T-cell (primary cell): Measurements from ENCODE around the gene TUB. TPM values are rescaled to one million over a fixed set of nuclear protein-coding genes. Genes with fewer than 3 reads are reported as not detected.

Experiments
- ATAC-seq, 4 experiments: fragments of 200-7000 bp in 3 of 4; fragments of 150-1000 bp in 1 of 4; cut with Tn5 transposase; replicated peaks in 1 of 4; 1 replicate in 3 of 4; 2 replicates in 1 of 4; pipeline ENCODE4 v1.10.0; 2021; ENCODE audit warnings: moderate library complexity in 3 of 4, mild to moderate bottlenecking in 2 of 4, moderate number of reproducible peaks in 1 of 4
- CTCF ChIA-PET, 2 donors: fragments of 300-600 bp; sonication (Branson Sonifier 250); formaldehyde crosslinking; loops; one replicate each; lab custom pipeline; 2022; ENCODE audit warnings: antibody characterized with exemption in 2 of 2; lab: Charles Lee
- POLR2A ChIA-PET, 2 donors: fragments of 300-600 bp; sonication (Branson Sonifier 250); formaldehyde crosslinking; loops; one replicate each; lab custom pipeline; 2022; ENCODE audit warnings: antibody characterized with exemption in 2 of 2; lab: Charles Lee
- DNase-seq, 35 experiments: peaks; one replicate each; pipeline versions ENCODE4 v3.0.0 to v3.0.0-alpha.2; 2013 to 2023
- H3K27ac ChIP-seq: one replicate; pipeline ENCODE4 v1.5.1; 2013; ENCODE audit warnings: low read length
- H3K27me3 ChIP-seq, 2 experiments: replicated peaks in 1 of 2; 1 replicate in 1 of 2; 2 replicates in 1 of 2; pipeline versions ENCODE4 v1.6.1 to v1.7.0; 2013; ENCODE audit warnings: low read length in 1 of 2, mixed read lengths in 1 of 2; ENCODE audit not compliant: control insufficient read depth in 2 of 2, insufficient read depth in 2 of 2; ENCODE audit errors: extremely low read depth in 1 of 2
- H3K36me3 ChIP-seq, 2 donors: 1 replicate in 1 of 2; 2 replicates in 1 of 2; pipeline versions ENCODE4 v1.6.1 to v1.7.0; 2013; ENCODE audit warnings: low read length in 1 of 2; ENCODE audit not compliant: control insufficient read depth in 2 of 2, insufficient read depth in 1 of 2; ENCODE audit errors: extremely low read depth in 1 of 2
- H3K4me1 ChIP-seq, 2 experiments: 1 replicate in 1 of 2; 2 replicates in 1 of 2; pipeline versions ENCODE4 v1.6.1 to v1.7.0; 2013; ENCODE audit warnings: low read length in 2 of 2, mixed read lengths in 1 of 2; ENCODE audit not compliant: insufficient read depth in 2 of 2, control insufficient read depth in 1 of 2; ENCODE audit errors: extremely low read depth in 1 of 2
- H3K4me3 ChIP-seq, 2 donors: 1 replicate in 1 of 2; 2 replicates in 1 of 2; pipeline versions ENCODE4 v1.5.1 to v1.7.0; 2013; ENCODE audit warnings: mild to moderate bottlenecking in 2 of 2, low read length in 1 of 2, moderate library complexity in 1 of 2; ENCODE audit not compliant: control insufficient read depth in 1 of 2; ENCODE audit errors: extremely low read depth in 1 of 2
- H3K9me3 ChIP-seq: 2 replicates; pipeline ENCODE4 v1.7.0; 2013
- H3K27ac Mint-ChIP-seq, 2 donors: one replicate each; pipeline ENCODE4 v1.8.0; 2020 to 2021; ENCODE audit warnings: mild to moderate bottlenecking in 2 of 2, mixed read lengths in 2 of 2
- H3K27me3 Mint-ChIP-seq, 2 donors: one replicate each; pipeline ENCODE4 v1.8.0; 2021 to 2022; ENCODE audit warnings: mixed read lengths in 2 of 2
- H3K36me3 Mint-ChIP-seq: one replicate; pipeline ENCODE4 v1.8.0; 2021; ENCODE audit warnings: mixed read lengths
- H3K4me1 Mint-ChIP-seq, 3 donors: one replicate each; pipeline ENCODE4 v1.8.0; 2020 to 2022; ENCODE audit warnings: mixed read lengths in 3 of 3, mild to moderate bottlenecking in 1 of 3
- H3K4me3 Mint-ChIP-seq, 3 donors: one replicate each; pipeline ENCODE4 v1.8.0; 2020 to 2022; ENCODE audit warnings: mild to moderate bottlenecking in 3 of 3, mixed read lengths in 3 of 3, moderate library complexity in 3 of 3
- H3K9me3 Mint-ChIP-seq, 3 donors: one replicate each; pipeline ENCODE4 v1.8.0; 2020 to 2022; ENCODE audit warnings: mixed read lengths in 3 of 3
- WGBS: methylation state at CpG from one replicate; pipeline ENCODE4 v1.1.5; 2013; ENCODE audit warnings: missing lambda C conversion rate; ENCODE audit not compliant: insufficient coverage; 5-methylcytosine and 5-hydroxymethylcytosine counted together
- total RNA-seq, 35 experiments: library from RNA in 6 of 35; stranded (reverse) in 6 of 35; fragments of 120-200 nt in 1 of 35; gene quantifications; one replicate each; pipeline versions ENCODE4 v1.2.1 to v1.2.4 and lab custom pipeline; 2013 to 2026

Gene TUB
- total RNA-seq, 5 donors from 2014 or later (not counting 1 experiment from before 2014, with no cell fraction given): 0.05 to 0.33 (median 0.19) TPM

- CTCF ChIA-PET: no interaction called here
- H3K36me3 Mint-ChIP-seq: no peaks in the 10 kb centered on the region
- peaks cover 0 to 12% of the 10 kb centered on the region in 2 donors for H3K36me3 ChIP-seq
Observed at GRCh38 chr11:8103909-8104308, 22.9 kb downstream of the TUB start.

GRCh38 chr11:8105133-8105532 is 24.1 kb downstream of the TUB start:
- H3K9me3 Mint-ChIP-seq: no peaks in the 10 kb centered on the region
- no peaks in the 10 kb centered on the region for H3K4me1 Mint-ChIP-seq
- H3K9me3 ChIP-seq: no peaks in the 10 kb centered on the region
- no peaks in the 10 kb centered on the region for H3K4me1 ChIP-seq
- peaks cover 0 to 22% of the 10 kb centered on the region in 2 donors for H3K36me3 ChIP-seq
- ChIA-PET POLR2A (no interaction called here), CTCF (interaction anchor here (0.8 kb wide), 2 partner anchors 9 to 70 kb away, joined by 3 to 4 read pairs; no protein-coding TSS in a partner anchor)
- ATAC-seq (no peak), DNase-seq (no peak)
- no peaks in the 10 kb centered on the region for H3K27me3 ChIP-seq
- 100% methylated on average over 2 of the region's 4 CpGs for WGBS
- H3K27me3 Mint-ChIP-seq: no peaks in the 10 kb centered on the region
- H3K27ac Mint-ChIP-seq: no peak overlapping the region
- H3K4me3 Mint-ChIP-seq: no peak overlapping the region
- H3K4me3 ChIP-seq: no peak overlapping the region
- no peak overlapping the region for H3K27ac ChIP-seq
- peaks cover under 1% of the 10 kb centered on the region for H3K36me3 Mint-ChIP-seq

More at GRCh38 chr11:8103909-8104308, 22.9 kb downstream of the TUB start:
- ATAC-seq: no peak
- POLR2A ChIA-PET: no interaction called here
- Histone ChIP-seq H3K27ac (no peak overlapping the region), H3K4me3 (no peak overlapping the region), H3K4me1 (no peaks in the 10 kb centered on the region), H3K27me3 (no peaks in the 10 kb centered on the region), H3K9me3 (no peaks in the 10 kb centered on the region)
- Mint-ChIP-seq H3K4me3 (no peak overlapping the region), H3K27me3 (no peaks in the 10 kb centered on the region), H3K27ac (no peak overlapping the region), H3K9me3 (no peaks in the 10 kb centered on the region), H3K4me1 (no peaks in the 10 kb centered on the region)
- WGBS: no CpG with 5 or more reads among the region's 2 CpGs
- peak in 1 of 35 experiments; percentile 10 for DNase-seq

GRCh38 chr11:8105666-8106065 is 24.7 kb downstream of the TUB start:
- H3K27me3 ChIP-seq: no peaks in the 10 kb centered on the region
- no peak for ATAC-seq
- no peaks in the 10 kb centered on the region for H3K9me3 ChIP-seq
- H3K27ac Mint-ChIP-seq: no peak overlapping the region
- ChIA-PET CTCF (interaction anchor here (0.8 kb wide), 2 partner anchors 9 to 71 kb away, joined by 3 to 4 read pairs; no protein-coding TSS in a partner anchor), POLR2A (no interaction called here)
- no peaks in the 10 kb centered on the region for H3K9me3 Mint-ChIP-seq
- no peaks in the 10 kb centered on the region for H3K4me1 ChIP-seq
- no peak for DNase-seq
- H3K4me1 Mint-ChIP-seq: no peaks in the 10 kb centered on the region
- H3K27me3 Mint-ChIP-seq: no peaks in the 10 kb centered on the region
- H3K4me3 ChIP-seq: no peak overlapping the region
- H3K27ac ChIP-seq: no peak overlapping the region
- peaks cover 6% of the 10 kb centered on the region for H3K36me3 Mint-ChIP-seq
- peaks cover 0 to 27% of the 10 kb centered on the region in 2 donors for H3K36me3 ChIP-seq
- H3K4me3 Mint-ChIP-seq: no peak overlapping the region
- no CpG with 5 or more reads among the region's 3 CpGs for WGBS

- Histone ChIP-seq H3K4me3 (no peak overlapping the region), H3K27ac (no peak overlapping the region), H3K9me3 (no peaks in the 10 kb centered on the region), H3K36me3 (peaks cover 0 to 28% of the 10 kb centered on the region in 2 donors), H3K27me3 (no peaks in the 10 kb centered on the region), H3K4me1 (no peaks in the 10 kb centered on the region)
- ChIA-PET CTCF (interaction anchor here in 1 of 2 donors (1.0 kb wide), 1 partner anchor 8 kb away, joined by 4 read pairs; no protein-coding TSS in a partner anchor), POLR2A (no interaction called here)
- ATAC-seq: no peak
- Mint-ChIP-seq H3K4me1 (no peaks in the 10 kb centered on the region), H3K27me3 (no peaks in the 10 kb centered on the region), H3K4me3 (no peak overlapping the region), H3K27ac (no peak overlapping the region), H3K9me3 (no peaks in the 10 kb centered on the region), H3K36me3 (peaks cover 14% of the 10 kb centered on the region)
- WGBS: 80% methylated on average over 2 of the region's 2 CpGs
- DNase-seq: no peak
Observed at GRCh38 chr11:8106679-8107078, 25.7 kb downstream of the TUB start.

- Histone ChIP-seq H3K27ac (no peak overlapping the region), H3K36me3 (peaks cover 0 to 28% of the 10 kb centered on the region in 2 donors), H3K4me3 (no peak overlapping the region), H3K27me3 (no peaks in the 10 kb centered on the region), H3K9me3 (no peaks in the 10 kb centered on the region), H3K4me1 (no peaks in the 10 kb centered on the region)
- POLR2A ChIA-PET: no interaction called here
- Mint-ChIP-seq H3K4me3 (no peak overlapping the region), H3K4me1 (no peaks in the 10 kb centered on the region), H3K27ac (no peak overlapping the region), H3K27me3 (no peaks in the 10 kb centered on the region), H3K36me3 (peaks cover 14% of the 10 kb centered on the region), H3K9me3 (no peaks in the 10 kb centered on the region)
- DNase-seq (no peak), ATAC-seq (no peak)
- CTCF ChIA-PET: interaction anchor here (0.6 to 2.1 kb wide), 3 partner anchors 8 to 10 kb away, joined by 4 to 10 read pairs (median 5); no protein-coding TSS in a partner anchor
- WGBS: 70% methylated on average over 2 of the region's 5 CpGs
Observed at GRCh38 chr11:8107642-8108041, 26.6 kb downstream of the TUB start.

- ATAC-seq (no peak), DNase-seq (no peak)
- Histone ChIP-seq H3K4me3 (no peak overlapping the region), H3K4me1 (no peaks in the 10 kb centered on the region), H3K27me3 (peaks cover 0 to 1% of the 10 kb centered on the region in 2 experiments), H3K36me3 (peaks cover 0 to 28% of the 10 kb centered on the region in 2 donors), H3K9me3 (no peaks in the 10 kb centered on the region), H3K27ac (no peak overlapping the region)
- no peaks in the 10 kb centered on the region for H3K4me1 Mint-ChIP-seq
- WGBS: 100% methylated on average over 1 of the region's 2 CpGs
- H3K9me3 Mint-ChIP-seq: no peaks in the 10 kb centered on the region
- no peak overlapping the region for H3K27ac Mint-ChIP-seq
- no peak overlapping the region for H3K4me3 Mint-ChIP-seq
- CTCF ChIA-PET: interaction anchor here in 1 of 2 donors (0.5 to 2.1 kb wide), 2 partner anchors 9 to 20 kb away, joined by 3 to 10 read pairs; no protein-coding TSS in a partner anchor
- H3K27me3 Mint-ChIP-seq: no peaks in the 10 kb centered on the region
- H3K36me3 Mint-ChIP-seq: peaks cover 14% of the 10 kb centered on the region
- POLR2A ChIA-PET: no interaction called here
Observed at GRCh38 chr11:8108421-8108820, 27.4 kb downstream of the TUB start.
